ENCODE data around the gene SLC9A5. TPM values are rescaled to one million over a fixed set of nuclear protein-coding genes. Genes with fewer than 3 reads are reported as not detected.

Gene SLC9A5
- total RNA-seq, 1 donor, result 0.54 TPM

DNA sequence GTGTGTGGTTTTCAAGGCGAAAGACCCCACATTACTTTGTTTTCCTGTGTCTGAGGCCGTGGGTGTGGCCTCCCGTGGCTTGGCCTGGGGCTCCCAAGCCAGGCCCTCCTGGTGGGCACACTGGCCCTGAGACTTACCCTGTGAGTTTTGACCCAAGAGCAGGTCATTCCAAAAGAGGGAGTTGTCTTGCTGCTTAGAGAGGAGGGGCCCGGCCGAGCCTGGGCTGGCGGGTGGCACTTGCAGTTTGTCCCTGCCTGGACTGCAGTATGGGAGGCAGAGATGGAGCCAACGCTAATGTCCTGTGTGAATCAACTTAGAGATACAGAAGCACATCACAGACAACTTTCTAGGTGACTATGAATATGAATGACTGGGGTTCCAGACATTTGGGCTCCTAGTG, 53.3 kb downstream of the SLC9A5 start:
- DNase-seq (ENCODE audit: low read depth in 2 of 3, low spot score in 2 of 3), result no peak

DNA sequence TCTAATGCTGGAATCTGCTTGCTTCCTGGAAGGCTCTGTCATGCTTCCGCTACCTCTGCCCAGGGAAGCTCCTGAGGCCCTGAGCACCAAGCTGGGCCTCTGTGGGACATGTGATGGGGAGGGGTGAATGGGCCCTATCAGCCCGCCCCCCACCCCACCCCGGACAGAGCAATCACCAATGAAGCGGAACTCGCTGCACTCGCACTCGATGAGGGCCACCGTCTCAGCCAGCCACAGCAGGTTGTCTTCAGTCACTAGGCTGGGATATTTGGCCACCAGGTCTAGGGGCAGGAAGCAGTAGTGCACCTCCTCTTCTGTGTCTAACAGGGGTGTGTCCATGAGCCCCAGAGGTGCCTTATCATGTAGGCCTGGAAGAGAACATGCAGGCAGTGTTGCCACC, 54.2 kb downstream of the SLC9A5 start:
- no peak for DNase-seq (ENCODE audit: low read depth in 2 of 3, low spot score in 2 of 3)

DNA sequence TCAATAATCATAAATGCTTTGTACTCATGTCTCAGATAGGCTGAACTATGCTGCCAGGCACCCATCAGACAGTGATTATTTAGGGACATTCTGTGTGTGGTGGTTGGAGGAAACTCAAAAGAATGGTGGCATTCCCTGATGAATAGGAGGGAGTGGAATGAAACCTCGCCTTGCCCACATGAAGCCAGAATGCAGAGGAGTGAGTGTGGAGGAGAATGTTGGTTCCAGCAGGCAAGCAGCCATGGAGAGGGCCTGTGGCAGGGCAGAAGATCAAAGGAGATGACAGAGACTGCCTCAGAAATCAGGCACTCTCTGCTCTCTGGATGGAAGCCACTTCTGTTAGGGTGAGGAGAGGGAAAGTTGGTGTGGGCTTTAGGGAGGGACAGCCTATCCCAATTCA, 55.2 kb downstream of the SLC9A5 start:
- no peak for DNase-seq (ENCODE audit: low read depth in 2 of 3, low spot score in 2 of 3)

DNA sequence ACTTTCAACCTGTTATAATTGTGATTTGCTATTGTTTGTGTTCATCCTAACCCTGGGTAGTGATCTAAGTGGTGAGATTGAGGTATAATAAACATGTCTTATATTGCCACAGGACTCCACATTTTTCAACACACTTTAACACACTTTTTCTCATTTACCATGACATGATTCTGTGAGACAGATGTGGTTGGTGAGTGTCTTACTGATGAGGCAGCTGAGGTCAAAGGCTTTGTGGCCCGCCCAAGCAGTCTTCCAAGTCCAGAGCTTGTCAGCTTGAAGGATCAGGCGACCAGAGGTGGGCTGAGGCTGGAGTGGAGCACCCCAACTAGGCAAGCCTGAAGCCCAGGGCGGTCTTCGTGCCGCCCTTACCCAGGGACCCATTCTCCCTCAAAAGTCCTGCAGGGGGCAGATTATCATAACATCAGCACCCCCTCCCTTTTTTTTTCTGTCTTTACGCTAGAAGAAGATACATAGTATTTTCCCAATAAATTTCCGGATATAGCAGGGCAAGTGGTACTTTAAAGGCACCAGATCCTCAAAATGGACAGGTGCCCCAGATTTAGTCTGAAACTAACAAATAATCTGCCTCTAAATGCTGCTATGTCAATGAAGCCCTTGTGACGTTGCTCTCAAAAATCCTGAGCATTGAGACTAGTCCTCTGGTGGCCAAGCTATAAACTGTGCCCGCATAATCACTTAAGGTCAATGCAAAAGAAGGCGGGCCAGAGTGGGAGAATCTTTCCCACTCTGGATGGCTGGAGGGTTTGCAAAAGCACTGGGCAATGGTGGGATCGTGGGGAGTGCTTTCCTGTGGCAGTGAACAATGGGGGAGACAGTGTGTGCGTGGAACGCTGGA, 56.7 kb downstream of the SLC9A5 start:
- no peak for DNase-seq (ENCODE audit: low read depth in 2 of 3, low spot score in 2 of 3)

DNA sequence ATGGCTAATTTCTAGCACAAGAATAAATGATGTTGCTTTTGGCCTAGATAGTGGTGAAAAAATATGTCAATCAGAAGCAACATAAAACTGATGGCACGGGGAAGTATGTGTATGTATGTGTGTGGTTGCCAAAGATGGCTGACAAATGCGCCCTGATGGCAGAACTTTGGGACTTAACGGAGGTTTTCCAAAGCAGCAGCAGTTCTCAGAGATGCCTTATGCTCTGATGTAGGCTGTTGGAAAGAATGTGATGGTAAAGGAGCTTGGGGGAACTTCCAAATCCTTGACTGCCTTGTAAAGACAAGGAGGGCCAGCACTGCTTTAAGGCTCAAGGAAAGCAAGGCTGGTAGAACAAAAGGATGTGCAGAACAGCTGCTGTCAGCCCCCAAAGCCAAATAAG, 61.8 kb downstream of the SLC9A5 start:
- no peak for DNase-seq (ENCODE audit: low read depth in 2 of 3, low spot score in 2 of 3)

DNA sequence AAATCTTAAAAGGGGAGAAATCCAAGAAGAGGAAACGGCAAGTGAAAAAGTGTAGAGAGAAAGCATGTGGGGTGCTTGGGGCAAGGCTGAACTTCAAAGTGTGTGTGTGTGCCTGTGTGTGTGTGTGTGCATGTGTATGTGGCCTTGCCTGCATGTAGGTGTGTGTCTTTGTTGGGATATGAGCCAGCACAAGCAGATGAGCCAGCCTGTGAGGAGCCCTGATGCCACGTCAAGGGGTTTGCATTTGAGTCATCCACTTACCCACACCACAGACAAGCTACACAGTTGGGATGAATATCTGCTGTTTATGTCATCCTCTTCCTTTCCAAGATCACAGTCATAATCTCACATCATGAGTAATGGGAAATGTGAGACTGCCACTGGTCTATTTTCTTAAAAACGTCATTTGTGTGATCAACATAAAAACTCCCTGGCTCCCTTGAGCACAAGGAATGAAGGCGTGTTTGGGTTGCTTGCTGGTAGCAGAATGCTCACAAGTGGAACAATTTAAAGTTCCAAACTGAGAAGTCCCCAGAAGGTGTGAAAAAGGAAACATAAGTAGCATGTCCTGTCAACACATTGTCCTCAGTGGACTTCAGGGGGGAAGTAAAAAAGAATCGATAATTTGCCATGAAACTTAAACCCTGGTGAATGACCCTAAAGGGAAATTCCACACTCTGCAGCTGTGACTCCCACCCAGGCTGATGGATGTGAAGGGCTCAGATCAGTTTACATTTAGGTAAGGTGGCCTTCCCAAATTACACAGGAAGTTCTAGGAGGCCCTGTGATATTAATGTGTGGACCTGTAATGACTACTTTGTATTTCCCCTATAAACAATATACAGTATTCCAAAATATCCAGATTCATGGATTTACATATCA, 63.1 kb downstream of the SLC9A5 start:
- no peak for DNase-seq (ENCODE audit: low read depth in 2 of 3, low spot score in 2 of 3)

DNA sequence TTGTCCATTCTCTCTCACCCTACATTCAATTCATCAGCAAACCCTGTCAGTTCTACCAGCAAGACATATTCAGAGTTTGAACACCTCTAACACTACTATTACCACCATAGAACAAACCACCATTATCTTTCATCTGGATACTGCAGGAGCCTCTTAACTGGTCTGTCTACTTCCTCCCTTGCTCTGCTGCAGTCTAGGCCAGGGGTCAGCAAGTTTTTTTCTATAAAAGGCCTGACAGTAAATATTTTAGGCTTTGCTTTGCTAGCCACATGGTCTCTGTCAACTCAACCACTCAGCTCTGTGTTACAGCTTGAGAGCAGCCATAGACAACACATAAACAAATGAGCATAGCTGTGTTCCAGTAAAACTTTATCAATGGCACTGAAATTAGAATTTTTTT, 63.9 kb downstream of the SLC9A5 start:
- no peak for DNase-seq (ENCODE audit: low read depth in 2 of 3, low spot score in 2 of 3)

DNA sequence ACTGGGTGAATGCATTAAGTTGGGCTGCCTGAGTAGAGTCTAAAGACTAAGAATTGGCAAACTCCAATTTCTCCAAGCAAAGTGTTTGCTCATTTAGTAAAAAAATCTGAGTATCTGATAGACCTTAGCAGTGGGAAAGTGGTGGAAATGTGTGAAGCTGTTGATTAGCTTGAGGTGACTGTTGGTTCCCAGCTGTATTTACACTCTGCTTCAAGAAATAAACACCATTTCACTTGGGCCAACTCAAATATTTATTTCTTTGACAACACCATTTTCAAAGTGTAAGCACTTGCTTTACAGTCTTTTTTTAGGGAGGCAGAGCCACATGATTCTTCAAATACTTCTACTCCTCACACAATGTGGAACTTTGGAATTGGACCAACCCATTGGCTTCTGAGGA, 69.1 kb downstream of the SLC9A5 start:
- no peak for DNase-seq (ENCODE audit: low read depth in 2 of 3, low spot score in 2 of 3)

Small RNA genes lying within 50 kb of the gene (small RNA-seq; reads per million reads assigned to genes)
- gene MIR328, result 16.2 reads per million, percentile 94 among the genes with 10 or more reads in this experiment

Other genes starting within 250 kb of the SLC9A5 start
- gene CBFB, start 219.8 kb upstream of the SLC9A5 start, total RNA-seq, result 55.7 TPM
- gene PHAF1, start 139.0 kb upstream of the SLC9A5 start, total RNA-seq, result 21.0 TPM
- gene B3GNT9, start 98.0 kb upstream of the SLC9A5 start, total RNA-seq, result 9.2 TPM
- gene TRADD, start 89.1 kb upstream of the SLC9A5 start, total RNA-seq, result 29.6 TPM
- gene FBXL8, start 89.0 kb upstream of the SLC9A5 start, total RNA-seq, result 14.8 TPM
- 1.3 TPM for gene HSF4, start 84.2 kb upstream of the SLC9A5 start, total RNA-seq
- gene NOL3, start 78.4 kb upstream of the SLC9A5 start, total RNA-seq, result 0.54 TPM
- 12.9 TPM for gene MATCAP1, start 65.0 kb upstream of the SLC9A5 start, total RNA-seq
- under 0.01 TPM for gene EXOC3L1, start 58.8 kb upstream of the SLC9A5 start, total RNA-seq
- gene E2F4, start 56.8 kb upstream of the SLC9A5 start, total RNA-seq, result 91.8 TPM
- gene ELMO3, start 49.8 kb upstream of the SLC9A5 start, total RNA-seq, result 1.6 TPM
- gene TMEM208, start 21.8 kb upstream of the SLC9A5 start, total RNA-seq, result 27.5 TPM
- gene FHOD1, start 1.5 kb upstream of the SLC9A5 start, total RNA-seq, result 45.8 TPM
- gene PLEKHG4, start 30.6 kb downstream of the SLC9A5 start, total RNA-seq, result 23.4 TPM
- gene KCTD19, start 77.8 kb downstream of the SLC9A5 start, total RNA-seq, result 0.54 TPM
- 0.27 TPM for gene LRRC36, start 77.8 kb downstream of the SLC9A5 start, total RNA-seq
- gene TPPP3, start 144.5 kb downstream of the SLC9A5 start, total RNA-seq, result 5.1 TPM
- 6.7 TPM for gene ZDHHC1, start 167.5 kb downstream of the SLC9A5 start, total RNA-seq
- gene HSD11B2, start 182.1 kb downstream of the SLC9A5 start, total RNA-seq, result 0.27 TPM
- gene ATP6V0D1, start 232.2 kb downstream of the SLC9A5 start, total RNA-seq, result 153 TPM
- gene AGRP, start 234.6 kb downstream of the SLC9A5 start, total RNA-seq, result not detected

Measured in hematopoietic multipotent progenitor cell (in vitro differentiated cells).